HG02763 (cell line): ENCODE data around the gene CD160.
"Not testable (repeated sequence)": the region's sequence is repeated elsewhere in the genome, so short reads cannot be mapped to it uniquely, and the experiment has no call there.

Experiments used
- ATAC-seq: cut with Tn5 transposase; IDR thresholded peaks from one replicate; pipeline ENCODE4 v1.9.1; 2021; ENCODE audit warnings: mild to moderate bottlenecking, moderate library complexity; ENCODE audit not compliant: unreplicated experiment

CD160 gene

GRCh38 chr1:145757420-145757819, 38.1 kb downstream of the CD160 start:
- ATAC-seq, result no peak

- ATAC-seq, result no peak
Observed at GRCh38 chr1:145758116-145758515, 38.8 kb downstream of the CD160 start.

- ATAC-seq, result no peak
Observed at GRCh38 chr1:145758575-145758974, 39.3 kb downstream of the CD160 start.

- no peak for ATAC-seq
Observed at GRCh38 chr1:145759721-145760120, 40.4 kb downstream of the CD160 start.

GRCh38 chr1:145760395-145760949, 41.2 kb downstream of the CD160 start:
- ATAC-seq, result not testable (repeated sequence)

GRCh38 chr1:145761498-145761897, 42.2 kb downstream of the CD160 start:
- not testable (repeated sequence) for ATAC-seq

GRCh38 chr1:145762001-145762400, 42.7 kb downstream of the CD160 start:
- not testable (repeated sequence) for ATAC-seq

GRCh38 chr1:145764231-145764940, 45.1 kb downstream of the CD160 start:
- ATAC-seq, result not testable (repeated sequence)

GRCh38 chr1:145765127-145765526, 45.8 kb downstream of the CD160 start:
- not testable (repeated sequence) for ATAC-seq

GRCh38 chr1:145765585-145766360, 46.5 kb downstream of the CD160 start:
- not testable (repeated sequence) for ATAC-seq

- ATAC-seq, result not testable (repeated sequence)
Observed at GRCh38 chr1:145766926-145767325, 47.6 kb downstream of the CD160 start.

- ATAC-seq, result not testable (repeated sequence)
Observed at GRCh38 chr1:145768004-145768403, 48.7 kb downstream of the CD160 start.

GRCh38 chr1:145771056-145771455, 51.8 kb downstream of the CD160 start:
- no peak for ATAC-seq

GRCh38 chr1:145773423-145773822, 54.1 kb downstream of the CD160 start:
- no peak for ATAC-seq

GRCh38 chr1:145777357-145778145, 58.3 kb downstream of the CD160 start:
- ATAC-seq, result no peak

GRCh38 chr1:145778146-145778540, 58.8 kb downstream of the CD160 start:
- ATAC-seq, result no peak

- ATAC-seq, result no peak
Observed at GRCh38 chr1:145782272-145783099, 63.2 kb downstream of the CD160 start.

- no peak for ATAC-seq
Observed at GRCh38 chr1:145784409-145784808, 65.1 kb downstream of the CD160 start.

- ATAC-seq, result no peak
Observed at GRCh38 chr1:145785547-145785946, 66.2 kb downstream of the CD160 start.

- no peak for ATAC-seq
Observed at GRCh38 chr1:145786271-145786670, 67.0 kb downstream of the CD160 start.
